HG03064 (cell line): Measurements from ENCODE around the gene CD300C.
"Not testable (repeated sequence)": the region's sequence is repeated elsewhere in the genome, so short reads cannot be mapped to it uniquely, and the experiment has no call there.

ENCODE experiments used
- ATAC-seq: cut with Tn5 transposase; IDR thresholded peaks from one replicate; pipeline ENCODE4 v1.9.1; 2021; ENCODE audit warnings: low read depth; ENCODE audit not compliant: unreplicated experiment

Gene CD300C

DNA sequence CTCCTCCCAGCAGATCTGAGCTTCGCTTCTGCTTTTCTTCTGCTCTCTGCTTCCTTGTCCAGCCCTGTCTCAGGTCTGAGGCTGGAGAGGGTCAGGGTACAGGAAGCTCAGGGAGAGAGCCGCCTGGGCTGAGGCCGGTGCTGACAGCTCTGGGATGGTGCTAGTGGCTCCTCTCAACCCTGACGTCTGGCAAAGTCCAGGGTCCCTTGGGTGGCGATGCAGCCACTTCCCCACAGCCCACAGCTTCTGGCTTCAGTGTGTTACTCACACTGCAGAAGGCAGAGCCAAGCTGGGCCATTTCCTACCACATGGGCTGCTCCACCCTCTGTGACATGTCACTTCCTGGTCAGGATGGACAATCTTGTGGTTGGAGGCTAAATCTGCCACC lies at the start of gene CD300C:
Gene CD300C (minus strand): TSS at position 273 of the 388 bp plus-strand sequence. CDS start 333 bp downstream, outside the sequence.
- ATAC-seq: no peak

DNA sequence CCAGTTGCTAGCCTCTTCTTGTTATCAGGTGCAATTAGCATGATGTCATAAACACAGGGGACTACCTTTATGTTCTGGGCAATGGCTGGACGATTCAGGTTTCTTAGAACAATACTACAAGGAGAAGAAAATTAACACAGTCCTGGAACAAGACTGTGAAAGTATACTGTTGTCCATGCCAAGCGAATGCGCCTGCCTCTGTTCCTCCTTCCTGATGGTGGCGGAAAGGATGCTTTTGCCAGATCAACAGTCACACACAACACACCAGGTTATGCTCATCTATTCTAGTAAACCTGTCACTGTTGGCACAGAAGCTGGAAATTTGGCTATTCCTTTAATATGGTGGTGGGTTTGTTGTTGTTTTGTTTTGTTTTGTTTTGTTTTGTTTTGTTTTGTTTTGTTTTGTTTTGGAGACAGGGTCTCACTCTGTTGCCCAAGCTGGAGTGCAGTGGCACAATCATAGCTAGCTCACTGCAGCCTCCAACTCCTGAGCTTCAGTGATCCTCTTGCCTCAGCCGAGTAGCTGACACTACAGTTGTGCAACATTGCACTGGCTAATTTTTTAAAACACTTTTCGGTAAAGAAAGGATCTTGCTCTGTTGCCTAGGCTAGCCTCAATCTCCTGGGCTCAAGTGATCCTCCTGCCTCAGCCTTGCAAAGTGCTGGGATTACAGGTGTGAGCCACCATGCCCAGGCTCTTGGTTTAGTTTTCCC lies 49.3 kb upstream of the CD300C start:
- ATAC-seq: no peak

DNA sequence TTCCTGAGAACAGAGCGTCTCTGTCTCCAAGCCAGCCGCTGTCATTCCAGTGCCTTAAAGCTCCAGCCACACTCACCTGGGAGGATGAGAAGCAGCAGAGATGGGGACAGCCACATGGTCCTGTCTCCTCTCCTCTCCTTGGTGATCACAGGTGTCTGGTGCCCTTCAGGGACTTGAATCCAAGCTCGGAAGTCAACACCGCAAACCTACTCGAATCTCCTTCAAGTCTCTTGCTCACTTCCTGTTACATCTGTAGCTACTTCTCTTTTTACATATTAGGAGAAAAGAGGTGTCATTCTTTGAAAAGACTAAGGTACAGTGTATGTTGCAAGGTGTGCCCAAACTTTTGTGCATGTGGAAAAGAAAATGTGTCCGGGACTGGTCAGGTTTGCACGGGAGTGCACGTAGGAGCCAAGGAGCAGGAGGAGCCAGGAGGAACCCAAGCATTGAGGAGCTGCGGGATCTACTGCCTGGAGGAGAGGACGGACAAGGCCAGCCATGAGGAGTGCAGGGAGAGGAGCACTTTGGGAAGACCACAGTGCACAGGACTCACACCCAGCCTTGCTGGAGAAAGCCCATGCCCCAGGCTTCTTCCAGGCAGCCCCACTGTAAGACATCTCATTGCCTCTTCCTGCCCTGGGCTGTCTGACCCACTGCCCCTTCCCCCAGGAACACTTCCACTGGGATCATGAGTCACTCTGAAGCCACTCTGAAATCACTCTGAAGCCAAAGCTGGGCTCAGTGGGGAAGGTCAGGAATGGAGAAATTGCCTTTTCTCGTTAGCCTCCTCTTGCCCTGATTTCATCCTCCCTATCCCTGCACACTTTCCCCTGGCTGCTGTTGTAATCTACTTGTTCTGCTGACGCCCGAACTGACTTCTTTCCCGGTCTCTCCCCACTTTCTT lies 46.4 kb upstream of the CD300C start, which contains the start of gene CD300LD:
Gene CD300LD (minus strand): TSS at position 197 of the 904 bp plus-strand sequence. CDS start 81 bp downstream, at position 116.
- no peak for ATAC-seq

DNA sequence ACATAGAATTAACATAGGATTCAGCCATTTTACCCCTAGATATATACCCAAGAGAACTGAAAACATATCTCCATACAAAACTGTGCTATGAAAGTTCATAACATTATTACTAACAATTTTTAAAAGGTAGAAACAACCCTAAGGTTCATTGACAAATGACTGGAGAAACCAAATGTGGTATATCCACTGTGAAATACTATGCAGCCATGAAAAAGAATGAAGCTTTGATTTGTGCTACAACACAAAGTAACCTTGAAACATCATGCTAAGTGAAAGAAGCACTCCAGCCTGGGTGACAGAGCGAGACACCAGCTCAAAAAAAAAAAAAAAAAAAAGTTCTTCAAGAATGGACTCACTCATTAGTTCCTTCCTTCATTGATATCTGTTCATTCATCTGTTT lies 45.6 kb upstream of the CD300C start:
- ATAC-seq: no peak

DNA sequence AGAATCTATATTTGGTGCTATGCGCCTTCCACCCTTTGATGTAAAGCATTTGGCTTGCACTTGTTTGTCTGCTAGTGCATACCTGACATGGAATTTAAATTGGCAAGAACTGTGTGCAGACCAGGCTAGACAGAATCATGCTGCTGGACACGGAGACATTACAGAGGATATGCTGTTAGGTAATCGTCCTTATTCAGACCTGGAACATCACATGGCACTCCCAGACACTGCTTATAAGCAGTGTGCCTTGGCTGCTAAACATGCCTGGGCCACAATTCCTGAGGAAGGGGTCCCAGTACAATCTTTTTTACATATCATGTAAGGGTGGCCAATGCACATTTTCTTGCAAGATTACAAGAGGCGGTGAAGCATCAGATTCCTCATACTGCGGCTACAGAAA lies 39.8 kb upstream of the CD300C start:
- ATAC-seq: no peak

DNA sequence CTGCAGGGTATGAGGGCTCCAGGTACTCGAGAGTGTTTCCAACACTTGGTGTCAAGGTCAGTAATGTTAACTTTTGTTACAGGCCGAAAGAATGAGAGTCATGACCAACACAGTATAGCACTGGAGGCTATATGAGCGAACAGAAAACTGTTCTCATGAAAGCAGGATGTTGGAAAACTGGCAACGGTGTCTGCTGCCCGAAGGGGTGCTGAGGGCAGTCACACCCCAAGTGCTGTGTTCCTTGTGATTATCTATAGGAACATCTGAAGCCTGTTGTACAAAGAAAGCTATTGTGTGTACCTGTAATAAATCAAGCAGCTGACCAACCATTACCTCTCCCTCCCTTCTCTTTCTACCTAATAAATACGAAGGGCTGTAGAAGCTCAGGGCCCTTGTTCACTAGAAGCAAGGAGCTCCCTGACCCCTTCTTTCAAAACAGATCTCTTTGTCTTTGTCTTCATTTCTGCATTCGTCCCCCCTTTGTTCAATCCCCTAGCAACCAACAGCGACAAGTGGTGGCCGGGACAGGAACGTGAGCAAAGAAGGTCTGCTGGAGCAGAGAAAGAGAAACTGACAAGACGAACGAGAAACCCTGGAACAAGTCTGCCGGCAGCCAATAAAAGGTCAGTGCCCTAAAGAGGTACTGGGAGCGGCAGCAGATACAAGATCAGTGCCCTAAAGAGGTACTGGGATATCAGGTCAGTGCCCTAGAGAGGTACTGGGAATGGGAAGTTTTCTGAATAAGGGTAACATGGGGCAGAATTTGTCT lies 38.6 kb upstream of the CD300C start:
- ATAC-seq: no peak

DNA sequence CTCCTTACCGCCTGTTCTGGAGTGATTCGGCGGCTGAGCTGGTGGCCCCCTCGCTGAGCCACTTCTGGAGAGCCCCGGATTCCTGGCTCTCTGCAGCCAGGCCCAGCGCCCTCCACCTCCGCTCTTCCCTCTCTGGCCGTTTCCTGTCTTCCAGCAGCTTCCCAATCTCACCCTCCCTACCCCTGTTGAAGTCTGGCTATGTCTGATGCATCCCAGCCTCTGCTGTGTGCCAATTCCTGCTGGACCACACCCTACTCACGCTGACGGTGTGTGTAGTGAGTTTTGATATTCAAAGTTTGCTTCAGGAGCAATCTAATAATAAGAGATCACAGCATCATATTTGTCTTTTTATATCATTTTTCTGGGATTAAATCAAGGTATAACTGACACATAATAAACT lies 36.7 kb upstream of the CD300C start:
- no peak for ATAC-seq

DNA sequence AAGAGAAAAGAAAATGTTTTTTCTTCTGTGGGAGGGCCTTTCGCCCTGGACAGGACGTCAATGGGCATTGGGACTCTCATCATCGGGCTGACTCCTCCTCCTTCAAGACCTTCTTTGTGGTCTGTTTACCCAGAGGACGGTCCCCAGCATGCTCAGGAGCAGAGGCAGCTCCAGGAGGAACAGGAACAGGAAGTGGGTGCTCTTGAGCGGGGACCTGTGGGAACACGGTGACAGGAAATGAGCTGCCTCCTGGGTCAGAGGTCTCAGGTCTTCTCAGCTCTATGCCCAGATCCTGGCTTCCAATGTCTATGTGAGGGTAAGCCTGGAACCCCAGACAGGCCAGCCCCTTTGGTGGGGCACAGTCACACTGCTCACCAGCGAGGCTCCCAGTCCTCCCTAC lies 34.0 kb upstream of the CD300C start:
- no peak for ATAC-seq

DNA sequence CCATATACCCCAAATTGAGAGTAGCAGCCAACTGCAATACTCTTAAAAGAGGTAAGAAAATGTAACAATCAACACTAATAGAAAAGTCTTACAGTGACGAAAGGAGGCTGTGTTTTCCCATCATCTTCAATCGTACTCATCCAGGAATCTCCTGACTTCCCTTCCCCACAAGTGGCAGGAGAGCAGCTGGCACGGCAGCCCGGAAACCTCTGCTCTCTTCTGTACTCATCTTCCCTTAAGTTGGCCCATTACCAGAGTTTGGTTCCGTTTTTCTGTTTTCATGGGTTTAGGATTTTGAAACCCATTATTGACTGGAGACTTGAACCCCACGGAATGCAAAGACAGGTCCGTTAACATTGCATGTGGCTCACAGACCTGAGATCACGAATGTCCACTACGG lies 33.1 kb upstream of the CD300C start:
- no peak for ATAC-seq

DNA sequence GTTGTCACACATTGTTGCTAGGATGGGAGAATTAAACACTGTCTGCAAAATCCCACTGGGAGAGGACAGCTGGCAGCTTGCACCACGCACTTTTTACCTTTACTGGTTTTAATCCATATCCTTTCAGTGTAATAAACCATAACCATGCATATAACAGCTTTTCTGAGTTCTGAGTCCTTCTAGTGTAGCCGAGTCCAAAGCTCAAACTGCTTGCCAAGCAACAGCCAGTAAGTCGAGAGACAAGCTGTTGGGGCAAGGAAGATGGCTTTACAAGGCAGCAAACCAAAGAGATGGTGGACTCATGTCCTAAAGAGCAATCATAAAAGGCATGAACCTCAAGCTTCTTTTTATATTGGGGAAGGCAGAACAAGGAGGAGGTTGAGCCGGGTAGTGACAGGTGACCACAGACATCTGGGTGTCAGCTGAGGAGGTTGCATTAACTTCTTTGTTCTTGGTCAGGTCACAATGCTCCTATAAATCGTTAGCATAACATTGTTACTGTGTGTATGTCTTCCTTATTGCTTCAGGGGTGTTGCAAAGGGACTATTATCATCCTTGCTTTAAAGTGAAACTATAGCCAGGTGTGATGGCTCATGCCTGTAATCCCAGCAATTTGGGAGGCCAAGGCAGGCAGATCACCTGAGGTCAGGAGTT lies 28.7 kb upstream of the CD300C start:
- no peak for ATAC-seq

DNA sequence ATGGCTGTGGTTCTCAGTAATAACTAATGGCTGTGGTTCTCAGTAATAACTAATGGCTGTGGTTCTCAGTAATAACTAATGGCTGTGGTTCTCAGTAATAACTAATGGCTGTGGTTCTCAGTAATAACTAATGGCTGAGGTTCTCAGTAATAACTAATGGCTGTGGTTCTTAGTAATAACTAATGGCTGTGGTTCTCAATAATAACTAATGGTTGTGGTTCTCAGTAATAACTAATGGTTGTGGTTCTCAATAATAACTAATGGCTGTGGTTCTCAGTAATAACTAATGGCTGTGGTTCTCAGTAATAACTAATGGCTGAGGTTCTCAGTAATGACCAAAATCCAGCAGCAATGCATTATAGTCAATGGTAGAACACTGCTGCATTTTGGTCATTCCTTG lies 27.7 kb upstream of the CD300C start:
- not testable (repeated sequence) for ATAC-seq

DNA sequence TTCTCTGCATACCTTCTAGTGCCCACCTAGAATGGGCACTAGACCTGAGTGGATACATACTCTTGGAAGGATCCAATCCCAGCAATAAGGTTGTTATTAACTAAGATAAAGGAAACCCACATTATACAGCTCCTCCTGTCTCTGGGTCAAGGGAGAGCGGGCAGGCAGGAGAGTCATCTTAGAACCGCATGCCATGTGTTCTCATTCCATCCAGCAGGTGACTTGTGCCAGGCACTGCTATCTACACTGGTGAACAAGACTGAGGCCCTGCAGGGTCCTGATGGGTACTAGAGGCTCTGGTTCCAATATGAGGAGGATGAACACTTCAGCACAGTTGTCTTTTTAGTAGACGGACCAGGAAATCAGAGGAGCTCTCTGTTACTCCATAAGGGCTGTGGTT lies 27.3 kb upstream of the CD300C start:
- ATAC-seq: no peak

DNA sequence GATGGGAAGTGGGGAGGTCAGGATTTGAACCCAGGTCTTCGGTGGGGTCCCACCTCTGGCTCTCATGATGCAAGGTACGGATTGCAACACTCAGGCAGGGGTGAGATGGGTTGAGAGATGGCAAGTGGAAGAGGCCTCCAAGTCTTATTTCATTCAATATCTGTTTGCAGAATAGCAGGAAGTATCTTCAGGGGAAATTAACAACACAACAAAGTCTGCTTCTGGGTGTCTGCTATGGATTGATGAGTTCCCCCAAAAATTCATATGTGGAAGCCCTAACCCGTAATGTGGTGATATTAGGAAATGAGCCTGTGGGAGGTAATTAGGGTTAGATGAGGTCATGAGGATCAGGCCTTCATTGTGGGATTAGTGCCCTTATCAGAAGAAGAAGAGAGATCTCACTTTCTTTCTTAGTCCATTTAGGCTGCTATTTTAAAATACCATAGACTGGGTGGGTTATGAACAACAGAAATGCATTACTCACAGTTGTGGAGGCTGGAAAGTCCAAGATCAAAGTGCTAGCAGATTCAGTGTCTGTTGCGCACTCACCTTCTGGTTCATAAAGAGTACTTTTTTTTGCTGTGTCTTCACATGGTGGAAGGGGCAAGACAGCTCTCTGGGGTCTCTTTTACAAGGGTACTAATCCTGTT lies 25.8 kb upstream of the CD300C start:
- ATAC-seq: no peak

DNA sequence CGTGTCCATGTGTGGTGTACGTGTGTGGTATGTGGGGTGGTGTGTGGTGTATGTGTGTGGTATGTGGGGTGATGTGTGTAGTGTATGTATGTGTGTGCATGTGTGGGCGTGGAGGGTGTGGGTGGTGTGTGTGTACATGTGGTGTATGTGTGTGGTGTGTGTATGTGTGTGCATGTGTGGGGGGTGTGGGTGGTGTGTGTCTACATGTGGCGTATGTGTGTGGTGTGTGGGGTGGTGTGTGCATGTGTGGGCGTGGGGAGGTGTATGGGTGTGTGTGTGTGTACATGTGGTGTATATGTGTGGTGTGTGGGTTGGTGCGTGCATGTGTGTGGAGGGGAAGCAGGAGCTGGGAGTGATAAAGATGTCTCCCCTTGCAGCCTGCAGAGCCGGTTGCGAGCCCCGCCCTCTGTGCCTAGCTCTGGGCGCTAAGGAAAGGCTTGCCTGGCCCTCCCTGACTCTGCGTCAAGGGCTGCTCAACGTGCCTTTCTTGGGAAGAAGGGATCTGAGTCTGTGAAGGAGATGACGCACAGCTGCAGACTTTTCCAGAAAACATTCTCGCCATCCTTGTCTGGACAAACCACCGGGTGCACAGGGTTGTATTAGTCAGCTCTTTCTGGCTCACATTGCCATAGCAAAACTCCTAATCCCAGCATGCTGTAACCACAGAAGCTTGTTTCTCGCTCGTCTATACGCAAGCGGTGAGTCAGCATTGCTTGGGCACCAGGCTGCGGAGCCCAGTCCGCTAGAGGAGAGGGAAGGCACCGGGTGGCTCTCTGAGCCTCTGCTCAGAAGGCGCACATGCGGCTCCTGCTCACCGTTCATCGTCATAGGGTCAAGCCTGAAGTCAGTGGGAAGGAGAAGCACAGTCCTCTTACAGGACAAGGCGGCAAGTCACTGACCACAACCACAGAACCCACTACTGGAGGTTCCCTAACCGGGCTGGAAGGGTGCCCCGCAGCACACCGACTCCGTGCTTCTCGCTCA lies 23.4 kb upstream of the CD300C start:
- ATAC-seq: no peak

DNA sequence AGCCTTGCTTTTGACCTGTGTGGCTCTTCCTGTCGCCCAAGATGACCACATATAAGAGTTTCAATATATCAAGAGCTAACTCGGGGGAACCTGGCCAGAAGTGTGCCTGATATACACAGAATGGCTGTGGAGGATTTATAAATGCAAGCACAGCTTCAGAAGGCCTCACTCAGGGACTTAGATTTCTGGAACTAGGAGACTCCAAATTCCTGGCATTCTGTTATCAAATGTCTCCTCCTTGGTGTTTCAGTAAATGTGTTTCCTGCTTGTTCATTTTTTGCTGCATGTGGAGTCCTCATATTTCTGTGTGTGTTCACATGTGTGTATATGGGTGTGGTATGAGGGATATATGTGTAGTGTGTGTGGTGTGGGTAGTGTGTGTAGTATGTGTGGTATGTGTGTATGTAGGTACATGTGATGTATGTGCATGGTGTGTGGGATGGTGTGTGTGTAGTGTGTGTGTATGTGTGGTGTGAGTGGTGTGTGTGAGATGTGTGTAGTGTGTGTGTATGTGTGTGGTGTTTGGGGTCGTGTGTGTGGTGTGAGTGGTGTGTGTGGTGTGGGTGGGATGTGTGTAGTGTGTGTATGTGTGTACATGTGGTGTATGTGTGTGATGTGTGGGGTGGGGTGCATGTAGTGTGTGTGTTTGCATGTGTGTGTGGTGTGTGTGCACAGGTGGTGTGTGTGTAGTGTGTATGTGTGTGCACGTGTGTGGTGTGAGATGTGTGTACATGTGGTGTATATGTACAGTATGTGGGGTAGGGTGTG lies 22.4 kb upstream of the CD300C start:
- no peak for ATAC-seq

DNA sequence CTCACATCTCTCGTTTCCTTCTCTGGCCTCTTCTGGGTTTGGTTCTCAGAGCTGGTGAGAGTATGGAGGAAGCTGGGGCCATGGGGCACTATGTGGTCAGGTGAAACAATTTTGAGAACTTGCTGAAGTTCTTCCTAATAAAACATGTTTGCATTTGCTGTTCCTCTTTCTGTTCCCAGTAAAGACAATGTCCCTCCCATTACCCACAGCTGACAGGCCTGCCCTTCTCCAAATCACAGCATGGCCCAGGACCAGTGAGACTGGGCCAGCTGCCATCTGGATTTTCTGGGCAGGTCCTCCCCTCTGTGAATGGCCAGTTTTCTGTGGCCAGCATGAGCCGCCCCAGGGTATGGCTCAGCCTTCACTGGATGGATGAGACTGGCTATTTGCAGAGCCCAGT lies 21.5 kb upstream of the CD300C start, which contains the start of gene CD300H:
Gene CD300H (minus strand): TSS at position 113 of the 400 bp plus-strand sequence.
- no peak for ATAC-seq

DNA sequence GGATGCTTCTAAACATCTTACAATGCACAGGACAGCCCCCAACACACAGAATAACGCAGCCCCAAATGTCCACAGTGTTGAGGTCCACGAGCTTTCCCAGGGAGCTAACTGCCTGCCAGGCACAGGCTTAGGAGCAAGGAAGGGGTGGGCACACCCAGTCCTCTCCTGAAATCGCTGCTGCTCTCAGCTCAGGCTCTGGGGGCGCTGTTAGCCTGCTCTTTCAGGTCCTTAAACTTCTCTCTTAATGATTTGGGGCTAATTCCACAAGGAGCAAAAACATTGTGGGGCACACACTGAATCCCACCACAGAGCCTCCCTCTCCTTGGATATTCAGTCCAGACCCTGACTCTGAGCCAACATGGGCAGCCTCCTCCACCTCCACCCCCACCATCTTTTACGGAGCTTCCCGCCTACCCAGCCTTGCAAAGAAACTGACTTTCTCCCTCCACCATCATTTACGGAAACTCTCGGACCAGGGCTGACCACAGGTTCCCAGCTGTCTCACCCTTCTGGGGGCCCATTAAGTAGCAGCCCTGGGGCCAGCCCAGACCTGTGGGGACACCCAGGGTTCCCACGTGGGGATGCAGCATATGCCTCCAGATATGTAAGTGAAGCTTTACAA lies 20.3 kb upstream of the CD300C start:
- ATAC-seq: no peak

DNA sequence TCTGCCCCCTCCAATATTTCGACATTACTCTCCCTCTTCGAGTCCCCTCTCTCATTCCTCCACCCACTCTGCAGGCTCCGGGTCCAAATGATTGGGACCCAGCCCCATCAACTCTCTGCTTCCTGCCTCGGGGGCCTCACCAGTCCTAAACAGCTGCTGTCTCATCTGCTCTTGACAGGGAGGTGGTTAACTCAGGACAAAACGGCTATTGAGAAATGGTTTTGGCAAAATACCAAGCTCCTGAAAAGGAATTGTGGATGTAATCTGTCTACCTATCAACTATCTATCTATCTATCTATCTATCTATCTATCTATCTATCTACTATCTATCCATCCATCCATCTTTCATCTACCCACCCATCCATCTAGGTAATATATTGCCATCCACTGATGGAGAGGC lies 19.2 kb upstream of the CD300C start:
- no peak for ATAC-seq
